Measurements from ENCODE around the gene DBN1. TPM values are rescaled to one million over a fixed set of nuclear protein-coding genes. Genes with fewer than 3 reads are reported as not detected.

DBN1 gene
- total and polyA plus RNA-seq, 9 of the 15 experiments (the other 6 are each of a cell fraction or from before 2014, with no cell fraction given): 0.25 to 87.2 (median 27.9) TPM

GRCh38 chr5:177514541-177514940 is 41.1 kb upstream of the DBN1 start:
- 90% methylated on average over 2 of the region's 11 CpGs for WGBS (ENCODE audit: insufficient coverage, low coverage, missing lambda C conversion rate)
- H3K79me2 ChIP-seq (ENCODE audit: control insufficient read depth, insufficient read depth, low read length): peaks cover 39% of the 10 kb centered on the region
- POLR2A ChIA-PET: interaction anchor here (0.5 to 1.7 kb wide), 5 partner anchors 11 to 478 kb away, joined by 3 to 7 read pairs (median 3); no protein-coding TSS in a partner anchor

GRCh38 chr5:177513500-177513899 is 40.1 kb upstream of the DBN1 start:
- BruUV-seq (replicated peaks): no TSS peak
- Histone ChIP-seq H3K4me2 (ENCODE audit: insufficient read depth, low read length) (no peak overlapping the region), H3K4me1 (replicated peaks in 1 of 2; ENCODE audit: control insufficient read depth in 2 of 2, insufficient read depth in 2 of 2, low read length in 2 of 2) (peaks cover 23 to 59% of the 10 kb centered on the region in 2 experiments), H3K9me1 (ENCODE audit: control insufficient read depth, insufficient read depth, low read length) (no peaks in the 10 kb centered on the region), H3K79me2 (ENCODE audit: control insufficient read depth, insufficient read depth, low read length) (peaks cover 41% of the 10 kb centered on the region), H3K27ac (ENCODE audit: extremely low read depth, low read depth, low read length) (no peak overlapping the region), H3K4me3 (no peak overlapping the region), H2AFZ (ENCODE audit: low read depth, low read length) (no peak overlapping the region), H4K20me1 (replicated peaks; ENCODE audit: control insufficient read depth, insufficient read depth, low read length) (no peaks in the 10 kb centered on the region), H3K9me3 (replicated peaks; ENCODE audit: control insufficient read depth, insufficient read depth, low read depth, low read length) (no peaks in the 10 kb centered on the region), H3K27me3 (ENCODE audit: control insufficient read depth in 2 of 2, insufficient read depth in 2 of 2, low read length in 2 of 2) (no peaks in the 10 kb centered on the region), H3K9ac (ENCODE audit: insufficient read depth in 1 of 2, low read depth in 2 of 2, low read length in 2 of 2) (no peak overlapping the region), H3K36me3 (ENCODE audit: control insufficient read depth, insufficient read depth, low read length) (peaks cover 63% of the 10 kb centered on the region)
- POLR2A ChIA-PET: interaction anchor here (0.6 kb wide), 1 partner anchor 71 kb away, joined by 3 read pairs; no protein-coding TSS in a partner anchor
- CTCF ChIA-PET (ENCODE audit: low intra/inter-chr PET ratio): no interaction called here
- 98% methylated on average over 14 of the region's 15 CpGs for WGBS (ENCODE audit: insufficient coverage, low coverage, missing lambda C conversion rate)
- ATAC-seq (no peak), DNase-seq (ENCODE audit: extremely low read depth in 1 of 4, low spot score in 3 of 4) (no peak), FAIRE-seq (no peak)
- in situ Hi-C loops (cut with MboI) (no loop called here), intact Hi-C loops (cut with micrococcal nuclease) (no loop called here)
- no peak for TF ChIP-seq BRD4 (IDR thresholded peaks at IDR 0.05)
- TF ChIP-seq EWSR1 (IDR thresholded peaks at IDR 0.05; ENCODE audit: borderline replicate concordance, low read depth, partially characterized antibody): no peak
- no peak for TF ChIP-seq ARNT (IDR thresholded peaks at IDR 0.05)
- no peak for TF ChIP-seq POLR2G (IDR thresholded peaks at IDR 0.05; ENCODE audit: low read depth, low read length)
- no peak for TF ChIP-seq ZEB2 (IDR thresholded peaks at IDR 0.05)
- no peak for TF ChIP-seq MTF1 (CRISPR knock-in tag; IDR thresholded peaks at IDR 0.05; ENCODE audit: borderline replicate concordance)
- no peak for TF ChIP-seq MIER1 (IDR thresholded peaks at IDR 0.05; ENCODE audit: low read depth)
- TF ChIP-seq ZNF707 (CRISPR knock-in tag; conservative IDR thresholded peaks at IDR 0.05): no peak

More at GRCh38 chr5:177514541-177514940, 41.1 kb upstream of the DBN1 start:
- in situ Hi-C loops (cut with MboI) (no loop called here), intact Hi-C loops (cut with micrococcal nuclease) (no loop called here)
- Histone ChIP-seq H4K20me1 (replicated peaks; ENCODE audit: control insufficient read depth, insufficient read depth, low read length) (no peaks in the 10 kb centered on the region), H3K36me3 (ENCODE audit: control insufficient read depth, insufficient read depth, low read length) (peaks cover 70% of the 10 kb centered on the region), H2AFZ (ENCODE audit: low read depth, low read length) (no peak overlapping the region), H3K4me1 (replicated peaks in 1 of 2; ENCODE audit: control insufficient read depth in 2 of 2, insufficient read depth in 2 of 2, low read length in 2 of 2) (peaks cover 18 to 49% of the 10 kb centered on the region in 2 experiments), H3K9ac (ENCODE audit: insufficient read depth in 1 of 2, low read depth in 2 of 2, low read length in 2 of 2) (peak overlapping the region in 1 of 2 experiments; percentile 64; a peak in 1 of 4 replicates), H3K9me3 (replicated peaks; ENCODE audit: control insufficient read depth, insufficient read depth, low read depth, low read length) (no peaks in the 10 kb centered on the region), H3K4me2 (ENCODE audit: insufficient read depth, low read length) (no peak overlapping the region), H3K27me3 (ENCODE audit: control insufficient read depth in 2 of 2, insufficient read depth in 2 of 2, low read length in 2 of 2) (no peaks in the 10 kb centered on the region), H3K9me1 (ENCODE audit: control insufficient read depth, insufficient read depth, low read length) (no peaks in the 10 kb centered on the region), H3K4me3 (no peak overlapping the region), H3K27ac (ENCODE audit: extremely low read depth, low read depth, low read length) (no peak overlapping the region)
- no peak for DNase-seq (ENCODE audit: extremely low read depth in 1 of 4, low spot score in 3 of 4)
- ATAC-seq: no peak
- TF ChIP-seq THAP7 (CRISPR knock-in tag; IDR thresholded peaks at IDR 0.05) (no peak), POLR2G (IDR thresholded peaks at IDR 0.05; ENCODE audit: low read depth, low read length) (peak; percentile 29; the same call in 1 of the 2 replicates), RBFOX2 (IDR thresholded peaks at IDR 0.05; ENCODE audit: low read depth, low read length) (peak; percentile 58)
- no TSS peak for BruUV-seq (replicated peaks)
- FAIRE-seq: no peak
- CTCF ChIA-PET (ENCODE audit: low intra/inter-chr PET ratio): no interaction called here

Measured in K562 (cell line).